Measurements from ENCODE around the gene ABCA7.

- TF ChIP-seq SNAPC5 (CRISPR knock-in tag; IDR thresholded peaks at IDR 0.05; ENCODE audit: borderline replicate concordance) = no peak
- TF ChIP-seq CTCF (CRISPR knock-in tag; IDR thresholded peaks at IDR 0.05) = no peak
- TF ChIP-seq ZNF263 (CRISPR knock-in tag; IDR thresholded peaks at IDR 0.05) = no peak
- no peak for TF ChIP-seq EP300 (IDR thresholded peaks at IDR 0.05; ENCODE audit: low read depth in 2 of 2, low read length in 2 of 2)
- TF ChIP-seq EP300 (CRISPR knock-in tag; IDR thresholded peaks at IDR 0.05; ENCODE audit: borderline replicate concordance) = no peak
- no peak for TF ChIP-seq EZH2 (conservative IDR thresholded peaks at IDR 0.05; ENCODE audit: low read depth, low read length)
- no peak for TF ChIP-seq ELK4 (CRISPR knock-in tag; IDR thresholded peaks at IDR 0.05; ENCODE audit: borderline replicate concordance)
These were observed 29.1 kb upstream of the ABCA7 start for GRCh38 chr19:1010586-1011510.

All from HepG2 (cell line).